ENCODE data around the gene ADGRF4.

ADGRF4 gene

GRCh38 chr6:47766445-47766844, 68.1 kb downstream of the ADGRF4 start:
- POLR2A ChIA-PET, result no interaction called here
- no peak for DNase-seq (ENCODE audit: extremely low spot score)
- TF ChIP-seq, protein P1, sequence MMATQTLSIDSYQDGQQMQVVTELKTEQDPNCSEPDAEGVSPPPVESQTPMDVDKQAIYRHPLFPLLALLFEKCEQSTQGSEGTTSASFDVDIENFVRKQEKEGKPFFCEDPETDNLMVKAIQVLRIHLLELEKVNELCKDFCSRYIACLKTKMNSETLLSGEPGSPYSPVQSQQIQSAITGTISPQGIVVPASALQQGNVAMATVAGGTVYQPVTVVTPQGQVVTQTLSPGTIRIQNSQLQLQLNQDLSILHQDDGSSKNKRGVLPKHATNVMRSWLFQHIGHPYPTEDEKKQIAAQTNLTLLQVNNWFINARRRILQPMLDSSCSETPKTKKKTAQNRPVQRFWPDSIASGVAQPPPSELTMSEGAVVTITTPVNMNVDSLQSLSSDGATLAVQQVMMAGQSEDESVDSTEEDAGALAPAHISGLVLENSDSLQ (IDR thresholded peaks at IDR 0.05), result no peak
- TF ChIP-seq LEF1 (IDR thresholded peaks at IDR 0.05; ENCODE audit: borderline replicate concordance) (no peak), FOXK2 (IDR thresholded peaks at IDR 0.05) (no peak), HDGF (IDR thresholded peaks at IDR 0.05; ENCODE audit: borderline replicate concordance) (no peak), L3MBTL2 (conservative IDR thresholded peaks at IDR 0.05) (no peak), SP1 (IDR thresholded peaks at IDR 0.05) (no peak), ELF4 (IDR thresholded peaks at IDR 0.05) (no peak), FOXA1 (IDR thresholded peaks at IDR 0.05) (no peak), BHLHE40 (IDR thresholded peaks at IDR 0.05; ENCODE audit: borderline replicate concordance) (no peak), ZNF384 (IDR thresholded peaks at IDR 0.05) (no peak), SUZ12 (IDR thresholded peaks at IDR 0.05) (no peak), CTBP1 (IDR thresholded peaks at IDR 0.05; ENCODE audit: borderline replicate concordance) (no peak), NFRKB (IDR thresholded peaks at IDR 0.05) (no peak), FOXM1 (IDR thresholded peaks at IDR 0.05; ENCODE audit: borderline replicate concordance) (no peak)
- CTCF ChIA-PET, result no interaction called here

DNA sequence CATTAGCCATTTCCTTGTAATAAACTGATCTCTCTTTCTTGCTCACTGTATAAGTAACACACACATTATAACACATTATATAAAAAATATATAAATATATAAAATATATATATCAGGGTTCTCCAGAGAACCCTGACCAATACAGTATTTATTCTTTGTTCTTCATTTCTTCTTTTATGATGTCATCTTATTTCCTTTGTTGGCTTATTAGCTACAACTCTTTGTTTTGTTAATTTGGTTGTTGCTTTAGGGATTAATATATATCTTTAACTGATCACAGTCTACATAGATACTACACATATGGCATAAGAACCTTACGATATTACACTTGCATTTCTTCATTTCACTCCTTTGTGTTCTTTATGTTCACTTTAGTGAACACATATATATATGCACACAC, 68.7 kb downstream of the ADGRF4 start:
- POLR2A ChIA-PET, result no interaction called here
- no peak for DNase-seq (ENCODE audit: extremely low spot score)
- CTCF ChIA-PET, result no interaction called here

GRCh38 chr6:47769982-47770381, 71.6 kb downstream of the ADGRF4 start:
- CTCF ChIA-PET, result no interaction called here
- POLR2A ChIA-PET, result no interaction called here

More for the DNA sequence above, 68.7 kb downstream of the ADGRF4 start:
- TF ChIP-seq ELF4 (IDR thresholded peaks at IDR 0.05) (no peak), ZNF384 (IDR thresholded peaks at IDR 0.05) (no peak), ARNT (IDR thresholded peaks at IDR 0.05) (no peak), SP1 (IDR thresholded peaks at IDR 0.05) (no peak), L3MBTL2 (conservative IDR thresholded peaks at IDR 0.05) (no peak), FOXK2 (IDR thresholded peaks at IDR 0.05) (no peak), TARDBP (IDR thresholded peaks at IDR 0.05) (no peak), FOXA1 (IDR thresholded peaks at IDR 0.05) (no peak), FOXM1 (IDR thresholded peaks at IDR 0.05; ENCODE audit: borderline replicate concordance) (no peak), BHLHE40 (IDR thresholded peaks at IDR 0.05; ENCODE audit: borderline replicate concordance) (no peak), CTBP1 (IDR thresholded peaks at IDR 0.05; ENCODE audit: borderline replicate concordance) (no peak)

More at GRCh38 chr6:47769982-47770381, 71.6 kb downstream of the ADGRF4 start:
- DNase-seq (ENCODE audit: extremely low spot score), result no peak
- TF ChIP-seq L3MBTL2 (conservative IDR thresholded peaks at IDR 0.05), result no peak
- no peak for TF ChIP-seq LEF1 (IDR thresholded peaks at IDR 0.05; ENCODE audit: borderline replicate concordance)
- no peak for TF ChIP-seq SP1 (IDR thresholded peaks at IDR 0.05)
- no peak for TF ChIP-seq ARNT (IDR thresholded peaks at IDR 0.05)
- no peak for TF ChIP-seq TARDBP (IDR thresholded peaks at IDR 0.05)
- no peak for TF ChIP-seq FOXK2 (IDR thresholded peaks at IDR 0.05)
- TF ChIP-seq, protein P1 (IDR thresholded peaks at IDR 0.05), result no peak
- no peak for TF ChIP-seq SUZ12 (IDR thresholded peaks at IDR 0.05)
- TF ChIP-seq NFRKB (IDR thresholded peaks at IDR 0.05), result no peak
- TF ChIP-seq FOXA1 (IDR thresholded peaks at IDR 0.05), result no peak
- no peak for TF ChIP-seq FOXM1 (IDR thresholded peaks at IDR 0.05; ENCODE audit: borderline replicate concordance)
- no peak for TF ChIP-seq ZNF384 (IDR thresholded peaks at IDR 0.05)
- no peak for TF ChIP-seq ELF4 (IDR thresholded peaks at IDR 0.05)
- TF ChIP-seq CTBP1 (IDR thresholded peaks at IDR 0.05; ENCODE audit: borderline replicate concordance), result no peak
- no peak for TF ChIP-seq BHLHE40 (IDR thresholded peaks at IDR 0.05; ENCODE audit: borderline replicate concordance)
- TF ChIP-seq HDGF (IDR thresholded peaks at IDR 0.05; ENCODE audit: borderline replicate concordance), result no peak

All from HEK293T (cell line).